DOHH2 (cell line): ENCODE results near the gene HENMT1.

Experiments used
- EZH2phosphoT487 ChIP-seq: fragments of 200-600 bp; sonication (generic); IDR thresholded peaks from 2 replicates; pipeline ENCODE4 v1.6.1; 2017; ENCODE audit warnings: borderline replicate concordance, mild to moderate bottlenecking, antibody characterized with exemption, low read length, moderate library complexity, mixed read lengths
- TF ChIP-seq, protein P1 (sequence below): fragments of 200-600 bp; sonication (generic); IDR thresholded peaks from one replicate; pipeline ENCODE4 v1.5.1; 2014; ENCODE audit warnings: antibody characterized with exemption, mild to moderate bottlenecking, low read depth, low read length; ENCODE audit not compliant: poor library complexity, severe bottlenecking

DNA sequence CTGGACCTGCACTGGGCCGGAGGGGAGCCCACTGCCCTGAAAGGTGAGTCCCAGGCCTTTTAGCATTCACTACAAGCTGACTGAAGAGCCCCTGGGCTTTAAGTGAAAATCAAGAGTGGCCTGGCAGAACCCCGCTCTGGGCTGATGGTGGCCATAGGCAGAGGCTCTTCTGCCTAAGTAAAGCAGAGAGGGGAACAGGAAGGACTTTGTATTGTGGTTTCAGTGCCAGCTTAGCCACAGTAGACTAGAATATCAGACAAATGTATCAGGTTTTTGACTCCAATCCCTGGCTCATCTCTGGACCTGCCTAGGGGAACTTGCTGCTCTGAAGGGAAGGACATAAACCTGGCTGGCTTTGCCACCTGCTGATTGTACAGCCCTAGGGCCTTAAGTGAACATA, 10.2 kb upstream of the HENMT1 start:
- TF ChIP-seq, protein P1, sequence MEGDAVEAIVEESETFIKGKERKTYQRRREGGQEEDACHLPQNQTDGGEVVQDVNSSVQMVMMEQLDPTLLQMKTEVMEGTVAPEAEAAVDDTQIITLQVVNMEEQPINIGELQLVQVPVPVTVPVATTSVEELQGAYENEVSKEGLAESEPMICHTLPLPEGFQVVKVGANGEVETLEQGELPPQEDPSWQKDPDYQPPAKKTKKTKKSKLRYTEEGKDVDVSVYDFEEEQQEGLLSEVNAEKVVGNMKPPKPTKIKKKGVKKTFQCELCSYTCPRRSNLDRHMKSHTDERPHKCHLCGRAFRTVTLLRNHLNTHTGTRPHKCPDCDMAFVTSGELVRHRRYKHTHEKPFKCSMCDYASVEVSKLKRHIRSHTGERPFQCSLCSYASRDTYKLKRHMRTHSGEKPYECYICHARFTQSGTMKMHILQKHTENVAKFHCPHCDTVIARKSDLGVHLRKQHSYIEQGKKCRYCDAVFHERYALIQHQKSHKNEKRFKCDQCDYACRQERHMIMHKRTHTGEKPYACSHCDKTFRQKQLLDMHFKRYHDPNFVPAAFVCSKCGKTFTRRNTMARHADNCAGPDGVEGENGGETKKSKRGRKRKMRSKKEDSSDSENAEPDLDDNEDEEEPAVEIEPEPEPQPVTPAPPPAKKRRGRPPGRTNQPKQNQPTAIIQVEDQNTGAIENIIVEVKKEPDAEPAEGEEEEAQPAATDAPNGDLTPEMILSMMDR: no peak
- no peak for TF ChIP-seq EZH2phosphoT487
